HG02885 (cell line): ENCODE results near the gene SHANK3.

Experiments
- ATAC-seq: cut with Tn5 transposase; IDR thresholded peaks from one replicate; pipeline ENCODE4 v1.9.1; 2021; ENCODE audit warnings: mild to moderate bottlenecking; ENCODE audit not compliant: unreplicated experiment, poor library complexity

SHANK3 gene

GRCh38 chr22:50676661-50677492 lies 4.3 kb downstream of the SHANK3 start:
- ATAC-seq: no peak

GRCh38 chr22:50677493-50678217 lies 5.0 kb downstream of the SHANK3 start:
- ATAC-seq: no peak

GRCh38 chr22:50678218-50678650 lies 5.6 kb downstream of the SHANK3 start:
- ATAC-seq: no peak

GRCh38 chr22:50678651-50679521 lies 6.3 kb downstream of the SHANK3 start:
- no peak for ATAC-seq

- ATAC-seq: no peak
Measured at GRCh38 chr22:50683086-50683993, 10.7 kb downstream of the SHANK3 start.

- ATAC-seq: no peak
Measured at GRCh38 chr22:50683994-50684371, 11.4 kb downstream of the SHANK3 start.

GRCh38 chr22:50684501-50684900 lies 11.9 kb downstream of the SHANK3 start:
- ATAC-seq: no peak

- no peak for ATAC-seq
Measured at GRCh38 chr22:50684986-50685385, 12.4 kb downstream of the SHANK3 start.

GRCh38 chr22:50686794-50687193 lies 14.2 kb downstream of the SHANK3 start:
- no peak for ATAC-seq

- ATAC-seq: no peak
Measured at GRCh38 chr22:50687829-50688228, 15.2 kb downstream of the SHANK3 start.

GRCh38 chr22:50688448-50688847 lies 15.8 kb downstream of the SHANK3 start:
- no peak for ATAC-seq

GRCh38 chr22:50691521-50691920 lies 18.9 kb downstream of the SHANK3 start:
- ATAC-seq: no peak

- no peak for ATAC-seq
Measured at GRCh38 chr22:50693462-50693861, 20.8 kb downstream of the SHANK3 start.

- no peak for ATAC-seq
Measured at GRCh38 chr22:50694099-50694605, 21.5 kb downstream of the SHANK3 start.

GRCh38 chr22:50694766-50695420 lies 22.3 kb downstream of the SHANK3 start:
- no peak for ATAC-seq

- no peak for ATAC-seq
Measured at GRCh38 chr22:50695421-50696250, 23.0 kb downstream of the SHANK3 start.

GRCh38 chr22:50696251-50696798 lies 23.7 kb downstream of the SHANK3 start:
- ATAC-seq: no peak
